Mammary epithelial cell (primary cell): ENCODE data around the gene WDR64.

Source experiments
- EZH2 ChIP-seq: IDR thresholded peaks from 2 replicates; pipeline ENCODE4 v1.6.1; 2012; ENCODE audit warnings: low read length, inconsistent platforms, borderline replicate concordance
- TF ChIP-seq, protein P1 (sequence below), 2 donors: IDR thresholded peaks in 1 of 2; conservative IDR thresholded peaks in 1 of 2; 2 replicates each; pipeline ENCODE4 v1.5.1; 2011 to 2012; ENCODE audit warnings: inconsistent platforms in 2 of 2, low read length in 2 of 2, mild to moderate bottlenecking in 2 of 2, control low read depth in 1 of 2, low read depth in 1 of 2; ENCODE audit not compliant: insufficient read depth in 1 of 2; ENCODE audit errors: extremely low read depth in 1 of 2

DNA sequence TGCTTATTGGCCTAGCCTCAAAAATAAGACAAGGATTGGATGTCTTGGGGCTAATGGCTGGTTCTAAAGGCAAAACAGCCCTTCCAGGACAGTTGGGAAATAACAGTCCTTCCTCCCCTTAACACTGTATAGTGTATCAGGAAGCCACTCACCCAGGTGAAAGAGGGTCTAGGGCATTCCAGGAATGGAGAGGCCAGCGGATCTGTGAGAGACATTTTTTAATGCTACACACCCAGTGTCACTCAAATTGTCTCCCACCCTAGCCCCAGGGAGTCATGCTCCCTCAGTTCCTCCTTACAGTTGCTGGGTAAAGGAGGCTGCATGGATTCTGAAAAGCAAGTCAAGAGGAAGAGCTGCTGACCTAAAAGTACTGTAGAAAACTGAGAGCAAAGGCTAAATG is 171.8 kb downstream of the WDR64 start:
- TF ChIP-seq, protein P1, sequence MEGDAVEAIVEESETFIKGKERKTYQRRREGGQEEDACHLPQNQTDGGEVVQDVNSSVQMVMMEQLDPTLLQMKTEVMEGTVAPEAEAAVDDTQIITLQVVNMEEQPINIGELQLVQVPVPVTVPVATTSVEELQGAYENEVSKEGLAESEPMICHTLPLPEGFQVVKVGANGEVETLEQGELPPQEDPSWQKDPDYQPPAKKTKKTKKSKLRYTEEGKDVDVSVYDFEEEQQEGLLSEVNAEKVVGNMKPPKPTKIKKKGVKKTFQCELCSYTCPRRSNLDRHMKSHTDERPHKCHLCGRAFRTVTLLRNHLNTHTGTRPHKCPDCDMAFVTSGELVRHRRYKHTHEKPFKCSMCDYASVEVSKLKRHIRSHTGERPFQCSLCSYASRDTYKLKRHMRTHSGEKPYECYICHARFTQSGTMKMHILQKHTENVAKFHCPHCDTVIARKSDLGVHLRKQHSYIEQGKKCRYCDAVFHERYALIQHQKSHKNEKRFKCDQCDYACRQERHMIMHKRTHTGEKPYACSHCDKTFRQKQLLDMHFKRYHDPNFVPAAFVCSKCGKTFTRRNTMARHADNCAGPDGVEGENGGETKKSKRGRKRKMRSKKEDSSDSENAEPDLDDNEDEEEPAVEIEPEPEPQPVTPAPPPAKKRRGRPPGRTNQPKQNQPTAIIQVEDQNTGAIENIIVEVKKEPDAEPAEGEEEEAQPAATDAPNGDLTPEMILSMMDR (conservative IDR thresholded peaks at IDR 0.05 in 1 of 2, IDR thresholded peaks at IDR 0.05 in 1 of 2; ENCODE audit: extremely low read depth in 1 of 2, insufficient read depth in 1 of 2, low read depth in 1 of 2, low read length in 2 of 2): no peak
- TF ChIP-seq EZH2: no peak
